ENCODE measurements around the gene CACNA2D3. TPM values are rescaled to one million over a fixed set of nuclear protein-coding genes. Genes with fewer than 3 reads are reported as not detected.

CACNA2D3 gene
- polyA plus RNA-seq, 1 donor from 2014 or later: 26.2 TPM

- no peak overlapping the region for H3K4me2 ChIP-seq (ENCODE audit: low read length)
- no peak overlapping the region for H3K4me3 ChIP-seq (ENCODE audit: low read length)
- no peaks in the 10 kb centered on the region for H3K9me2 ChIP-seq (ENCODE audit: insufficient read depth, low read length)
- H3K79me2 ChIP-seq (replicated peaks; ENCODE audit: insufficient read depth, low read length): no peaks in the 10 kb centered on the region
- no peaks in the 10 kb centered on the region for H3K9me3 ChIP-seq (ENCODE audit: low read length)
- TF ChIP-seq TAF1 (IDR thresholded peaks at IDR 0.05; ENCODE audit: low read depth) (no peak), CTCF (IDR thresholded peaks at IDR 0.05; ENCODE audit: poor library complexity, severe bottlenecking) (no peak), EP300 (conservative IDR thresholded peaks at IDR 0.05; ENCODE audit: poor library complexity, severe bottlenecking) (no peak), SMC3 (conservative IDR thresholded peaks at IDR 0.05; ENCODE audit: poor library complexity) (no peak), RAD21 (conservative IDR thresholded peaks at IDR 0.05) (no peak), EZH2 (IDR thresholded peaks at IDR 0.05; ENCODE audit: borderline replicate concordance, insufficient read depth, low read length, poor library complexity, severe bottlenecking) (no peak), POLR2AphosphoS5 (IDR thresholded peaks at IDR 0.05) (no peak), MXI1 (conservative IDR thresholded peaks at IDR 0.05; ENCODE audit: poor library complexity, severe bottlenecking) (no peak)
- TF ChIP-seq, protein P1, sequence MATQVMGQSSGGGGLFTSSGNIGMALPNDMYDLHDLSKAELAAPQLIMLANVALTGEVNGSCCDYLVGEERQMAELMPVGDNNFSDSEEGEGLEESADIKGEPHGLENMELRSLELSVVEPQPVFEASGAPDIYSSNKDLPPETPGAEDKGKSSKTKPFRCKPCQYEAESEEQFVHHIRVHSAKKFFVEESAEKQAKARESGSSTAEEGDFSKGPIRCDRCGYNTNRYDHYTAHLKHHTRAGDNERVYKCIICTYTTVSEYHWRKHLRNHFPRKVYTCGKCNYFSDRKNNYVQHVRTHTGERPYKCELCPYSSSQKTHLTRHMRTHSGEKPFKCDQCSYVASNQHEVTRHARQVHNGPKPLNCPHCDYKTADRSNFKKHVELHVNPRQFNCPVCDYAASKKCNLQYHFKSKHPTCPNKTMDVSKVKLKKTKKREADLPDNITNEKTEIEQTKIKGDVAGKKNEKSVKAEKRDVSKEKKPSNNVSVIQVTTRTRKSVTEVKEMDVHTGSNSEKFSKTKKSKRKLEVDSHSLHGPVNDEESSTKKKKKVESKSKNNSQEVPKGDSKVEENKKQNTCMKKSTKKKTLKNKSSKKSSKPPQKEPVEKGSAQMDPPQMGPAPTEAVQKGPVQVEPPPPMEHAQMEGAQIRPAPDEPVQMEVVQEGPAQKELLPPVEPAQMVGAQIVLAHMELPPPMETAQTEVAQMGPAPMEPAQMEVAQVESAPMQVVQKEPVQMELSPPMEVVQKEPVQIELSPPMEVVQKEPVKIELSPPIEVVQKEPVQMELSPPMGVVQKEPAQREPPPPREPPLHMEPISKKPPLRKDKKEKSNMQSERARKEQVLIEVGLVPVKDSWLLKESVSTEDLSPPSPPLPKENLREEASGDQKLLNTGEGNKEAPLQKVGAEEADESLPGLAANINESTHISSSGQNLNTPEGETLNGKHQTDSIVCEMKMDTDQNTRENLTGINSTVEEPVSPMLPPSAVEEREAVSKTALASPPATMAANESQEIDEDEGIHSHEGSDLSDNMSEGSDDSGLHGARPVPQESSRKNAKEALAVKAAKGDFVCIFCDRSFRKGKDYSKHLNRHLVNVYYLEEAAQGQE (IDR thresholded peaks at IDR 0.05; ENCODE audit: borderline replicate concordance): no peak
- no peak overlapping the region for H2AFZ ChIP-seq (ENCODE audit: low read depth, low read length)
- H3K27ac ChIP-seq (ENCODE audit: low read length): no peak overlapping the region
- H4K20me1 ChIP-seq (ENCODE audit: insufficient read depth): no peaks in the 10 kb centered on the region
- H3K9ac ChIP-seq (ENCODE audit: low read length): no peak overlapping the region
- H3F3A ChIP-seq (ENCODE audit: insufficient read depth, low read length, poor library complexity, severe bottlenecking): no peaks in the 10 kb centered on the region
- H3K27me3 ChIP-seq (ENCODE audit: insufficient read depth, low read depth, low read length): no peaks in the 10 kb centered on the region
- no peaks in the 10 kb centered on the region for H3K36me3 ChIP-seq (ENCODE audit: insufficient read depth, low read length)
These were observed 236.0 kb downstream of the CACNA2D3 start for GRCh38 chr3:54358316-54358715.

GRCh38 chr3:54358969-54359694, 236.8 kb downstream of the CACNA2D3 start:
- TF ChIP-seq EZH2 (IDR thresholded peaks at IDR 0.05; ENCODE audit: borderline replicate concordance, insufficient read depth, low read length, poor library complexity, severe bottlenecking) (no peak), CTCF (IDR thresholded peaks at IDR 0.05; ENCODE audit: poor library complexity, severe bottlenecking) (no peak), EP300 (conservative IDR thresholded peaks at IDR 0.05; ENCODE audit: poor library complexity, severe bottlenecking) (no peak), MXI1 (conservative IDR thresholded peaks at IDR 0.05; ENCODE audit: poor library complexity, severe bottlenecking) (no peak), RAD21 (conservative IDR thresholded peaks at IDR 0.05) (no peak), POLR2AphosphoS5 (IDR thresholded peaks at IDR 0.05) (no peak), TAF1 (IDR thresholded peaks at IDR 0.05; ENCODE audit: low read depth) (no peak), SMC3 (conservative IDR thresholded peaks at IDR 0.05; ENCODE audit: poor library complexity) (no peak)
- TF ChIP-seq, protein P1 (IDR thresholded peaks at IDR 0.05; ENCODE audit: borderline replicate concordance): no peak

More at GRCh38 chr3:54358969-54359694, 236.8 kb downstream of the CACNA2D3 start:
- H2AFZ ChIP-seq (ENCODE audit: low read depth, low read length): no peak overlapping the region
- no peaks in the 10 kb centered on the region for H3F3A ChIP-seq (ENCODE audit: insufficient read depth, low read length, poor library complexity, severe bottlenecking)
- no peaks in the 10 kb centered on the region for H3K9me3 ChIP-seq (ENCODE audit: low read length)
- no peak overlapping the region for H3K4me3 ChIP-seq (ENCODE audit: low read length)
- no peaks in the 10 kb centered on the region for H3K36me3 ChIP-seq (ENCODE audit: insufficient read depth, low read length)
- H3K9ac ChIP-seq (ENCODE audit: low read length): no peak overlapping the region
- no peak overlapping the region for H3K27ac ChIP-seq (ENCODE audit: low read length)
- H3K9me2 ChIP-seq (ENCODE audit: insufficient read depth, low read length): no peaks in the 10 kb centered on the region
- no peaks in the 10 kb centered on the region for H4K20me1 ChIP-seq (ENCODE audit: insufficient read depth)
- H3K79me2 ChIP-seq (replicated peaks; ENCODE audit: insufficient read depth, low read length): no peaks in the 10 kb centered on the region
- no peaks in the 10 kb centered on the region for H3K27me3 ChIP-seq (ENCODE audit: insufficient read depth, low read depth, low read length)
- H3K4me2 ChIP-seq (ENCODE audit: low read length): no peak overlapping the region

Measured in neural cell (in vitro differentiated cells).